H4 (cell line): ENCODE results near the gene MRO. TPM values are rescaled to one million over a fixed set of nuclear protein-coding genes. Genes with fewer than 3 reads are reported as not detected.
"Not testable (repeated sequence)": the region's sequence is repeated elsewhere in the genome, so short reads cannot be mapped to it uniquely, and the experiment has no call there.

Source experiments
- DNase-seq: peaks from one replicate; pipeline ENCODE4 v3.0.0-alpha.2; 2015; ENCODE audit warnings: low spot score
- total RNA-seq: library from RNA; depleted of rRNA; stranded (reverse); fragments of >200 nt; shearing (Covaris generic); gene quantifications from 2 replicates; pipeline ENCODE4 v1.2.3, GENCODE V29; 2014

MRO gene
- total RNA-seq, 1 experiment from 2014 or later: 1.2 TPM

DNA sequence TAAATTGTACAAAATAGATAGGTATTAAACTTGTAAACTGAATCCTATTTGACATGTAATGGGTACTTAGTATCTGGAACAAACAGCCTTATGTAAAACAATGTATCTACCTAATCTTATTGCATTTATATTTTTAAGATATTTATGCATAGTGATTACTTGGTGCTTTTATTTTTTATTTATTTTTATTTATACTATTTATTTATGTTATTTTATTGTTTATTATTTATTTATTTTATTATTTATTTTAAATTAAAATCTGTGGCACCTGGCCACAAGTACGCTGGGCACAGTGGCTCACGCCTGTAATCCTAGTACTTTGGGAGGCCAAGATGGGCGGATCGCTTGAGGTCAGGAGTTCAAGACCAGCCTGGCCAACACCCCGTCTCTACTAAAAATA, 26.9 kb downstream of the MRO start:
- no peak for DNase-seq

GRCh38 chr18:50791599-50792438, 28.0 kb downstream of the MRO start:
- no peak for DNase-seq

DNA sequence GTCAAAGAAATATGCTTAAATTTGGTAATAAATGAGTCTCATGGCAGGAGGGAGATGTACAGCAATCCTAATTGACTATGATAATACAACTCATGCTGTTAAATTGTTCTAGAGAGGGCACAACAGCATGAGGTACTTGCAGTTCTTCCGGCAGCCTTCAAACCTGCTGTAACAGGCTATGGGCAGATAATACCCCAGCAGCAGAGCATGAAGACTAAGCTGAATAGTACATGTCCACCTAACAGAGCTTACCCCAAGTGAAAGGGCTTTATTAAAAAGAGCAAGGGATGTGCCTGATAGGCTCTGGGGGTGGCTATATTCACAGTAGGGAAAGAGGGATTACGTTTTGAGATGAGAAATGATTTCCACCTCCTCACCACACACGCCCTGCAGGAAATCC, 28.9 kb downstream of the MRO start:
- DNase-seq: no peak

- no peak for DNase-seq
Observed at GRCh38 chr18:50790241-50790640, 29.6 kb downstream of the MRO start.

DNA sequence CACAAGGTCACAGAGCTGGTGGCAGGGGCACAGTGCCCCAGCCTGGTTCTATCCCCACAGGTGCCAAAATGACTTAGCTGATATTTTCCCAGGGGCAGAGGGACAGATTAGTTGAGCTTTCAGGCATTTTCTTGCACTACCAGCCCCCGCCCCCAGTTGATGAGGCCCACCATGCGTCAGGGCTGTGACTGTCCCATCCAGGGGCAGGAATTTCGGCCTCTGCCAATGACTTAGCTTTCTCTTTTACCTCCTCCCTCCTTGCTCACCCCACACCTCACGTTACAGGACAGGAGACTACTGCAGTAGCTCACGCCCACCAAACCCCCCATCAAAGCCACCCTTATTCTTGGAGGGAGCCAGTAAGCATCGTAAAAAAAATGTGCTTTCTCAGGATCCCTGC, 31.5 kb downstream of the MRO start:
- DNase-seq: no peak

DNA sequence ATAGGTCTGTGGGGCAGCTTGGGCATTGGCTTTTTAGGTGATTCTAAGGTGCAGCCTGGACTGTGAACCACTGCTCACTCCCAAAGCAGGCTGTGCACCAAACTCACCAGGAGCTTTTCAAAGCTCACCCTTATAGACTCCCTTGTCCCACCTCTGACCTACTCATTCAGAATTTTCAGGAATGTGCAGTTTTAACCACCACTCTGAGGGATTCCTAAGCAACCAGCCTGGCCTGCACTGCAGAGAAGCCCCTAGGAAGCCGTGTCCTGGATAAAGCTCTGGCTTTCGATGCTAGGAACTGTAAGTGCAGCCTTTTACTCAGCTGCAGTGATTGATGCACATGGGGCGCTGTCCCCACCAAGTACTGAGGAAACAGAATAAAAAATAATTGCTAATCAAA, 33.0 kb downstream of the MRO start:
- no peak for DNase-seq

GRCh38 chr18:50783553-50783952, 36.3 kb downstream of the MRO start:
- no peak for DNase-seq

- DNase-seq: not testable (repeated sequence)
Observed at GRCh38 chr18:50779021-50779420, 40.8 kb downstream of the MRO start.

- DNase-seq: no peak
Observed at GRCh38 chr18:50776383-50776782, 43.4 kb downstream of the MRO start.

- no peak for DNase-seq
Observed at GRCh38 chr18:50775726-50776125, 44.1 kb downstream of the MRO start.

DNA sequence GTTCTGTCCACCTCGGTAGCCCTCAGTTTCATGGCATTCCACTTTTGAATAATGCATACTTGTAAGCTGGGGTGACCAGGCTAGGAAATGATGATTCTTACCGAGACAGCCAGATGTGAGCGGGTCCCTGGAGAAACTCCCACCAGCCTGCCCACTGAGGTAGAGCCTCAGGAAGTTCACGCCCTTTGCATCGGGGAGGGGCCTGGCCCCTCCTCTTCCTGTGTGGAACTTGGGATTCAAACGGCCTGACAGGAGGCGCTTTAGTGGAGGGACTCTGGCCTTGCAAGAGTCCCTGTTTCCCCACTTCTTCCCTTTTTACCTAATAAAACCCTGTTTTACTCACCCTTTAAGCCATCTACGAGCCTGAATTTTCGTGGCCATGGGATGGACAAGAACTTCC, 44.6 kb downstream of the MRO start:
- DNase-seq: no peak

DNA sequence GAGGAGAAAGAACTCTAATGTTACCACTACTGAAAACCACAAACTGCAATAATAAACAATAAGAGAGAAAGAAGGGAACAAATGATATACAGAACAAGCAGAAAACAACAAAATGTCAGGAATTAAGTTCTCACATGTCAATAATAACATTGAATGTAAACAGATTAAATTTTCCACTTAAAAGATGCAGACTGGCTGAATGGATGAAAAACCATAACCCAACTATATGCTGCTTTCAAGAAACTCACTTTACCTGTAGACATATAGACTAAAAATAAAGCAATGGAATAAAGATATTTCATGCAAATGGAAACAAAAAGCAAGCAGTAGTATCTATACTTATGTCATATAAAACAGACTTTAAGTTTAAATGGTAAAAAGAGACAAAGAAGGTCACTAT, 50.4 kb downstream of the MRO start:
- no peak for DNase-seq

DNA sequence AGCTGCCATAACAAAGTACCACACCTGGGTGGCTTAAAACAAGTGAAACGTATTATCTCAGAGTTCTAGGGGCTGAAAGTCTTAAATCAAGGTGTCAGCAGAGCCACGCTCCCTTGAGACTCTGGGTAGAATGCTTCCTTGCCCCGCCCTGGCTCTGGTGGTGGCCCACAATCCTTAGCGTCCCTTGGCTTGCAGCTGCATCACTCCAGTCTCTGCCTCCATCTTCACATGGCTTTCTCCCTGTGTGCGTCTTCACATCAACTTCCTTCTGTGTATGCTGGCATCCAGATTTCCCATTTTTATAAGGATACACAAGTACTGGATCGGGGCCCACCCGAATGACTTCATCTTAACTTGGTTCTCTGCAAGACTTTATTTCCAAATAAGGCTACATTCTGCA, 62.5 kb downstream of the MRO start:
- DNase-seq: no peak

DNA sequence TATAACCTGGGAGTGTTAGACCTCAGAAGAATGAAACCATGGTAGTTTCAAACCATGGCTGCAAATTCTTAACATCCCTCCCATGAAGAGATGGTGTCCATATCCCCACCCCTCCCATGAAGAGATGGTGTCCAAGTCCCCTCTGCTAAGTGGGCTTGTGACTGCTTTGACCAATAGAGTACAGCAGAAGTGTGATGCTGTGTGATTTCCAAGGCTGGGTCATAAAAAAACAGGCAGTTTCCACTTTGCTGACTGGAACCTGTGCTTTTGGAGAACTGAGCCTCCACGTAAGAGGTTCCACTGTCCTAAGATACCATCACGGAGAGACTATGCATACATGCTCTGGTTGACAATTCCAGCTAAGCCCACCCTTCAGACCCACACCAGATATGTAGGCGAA, 65.5 kb downstream of the MRO start:
- DNase-seq: no peak

DNA sequence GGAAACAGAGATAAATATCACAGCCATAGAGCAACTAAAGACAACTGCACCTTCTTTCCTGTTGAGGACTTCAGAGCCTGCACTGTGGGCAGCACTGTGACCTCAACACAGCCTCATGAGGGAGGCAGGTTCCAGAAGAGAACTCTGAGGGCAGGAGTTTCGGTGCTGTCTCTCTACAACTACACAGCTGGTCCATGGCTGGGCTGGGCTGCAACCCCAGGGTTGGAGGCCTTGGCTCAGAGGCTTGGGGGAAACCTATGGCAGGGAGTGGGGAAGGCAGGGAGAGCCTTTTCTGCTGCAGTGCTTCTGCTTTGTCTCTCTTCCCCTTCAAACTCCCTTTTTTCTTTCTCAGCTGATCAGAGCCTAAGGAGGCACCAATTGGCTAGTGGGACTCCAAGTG, 66.5 kb downstream of the MRO start:
- no peak for DNase-seq

GRCh38 chr18:50751947-50752346, 67.9 kb downstream of the MRO start:
- no peak for DNase-seq

DNA sequence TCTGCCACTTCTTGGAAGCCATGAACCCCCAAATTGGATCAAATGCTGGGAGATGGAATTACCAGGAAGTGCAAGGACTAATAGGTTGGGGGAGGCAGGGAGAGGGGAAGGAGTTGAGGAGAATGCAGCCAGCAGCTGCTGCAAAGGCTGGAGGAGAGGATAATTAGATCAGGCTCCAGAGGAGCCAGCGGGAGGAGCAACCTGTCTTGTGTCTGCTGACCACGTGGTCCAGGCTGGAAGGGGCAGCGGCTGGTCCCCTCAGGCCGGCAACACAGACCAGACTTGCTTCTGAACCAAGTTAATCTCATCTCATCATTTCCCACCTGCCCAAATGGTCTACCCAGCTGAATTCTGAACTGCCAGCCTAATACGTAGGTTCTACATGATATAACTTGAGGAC, 68.3 kb downstream of the MRO start:
- DNase-seq: no peak

DNA sequence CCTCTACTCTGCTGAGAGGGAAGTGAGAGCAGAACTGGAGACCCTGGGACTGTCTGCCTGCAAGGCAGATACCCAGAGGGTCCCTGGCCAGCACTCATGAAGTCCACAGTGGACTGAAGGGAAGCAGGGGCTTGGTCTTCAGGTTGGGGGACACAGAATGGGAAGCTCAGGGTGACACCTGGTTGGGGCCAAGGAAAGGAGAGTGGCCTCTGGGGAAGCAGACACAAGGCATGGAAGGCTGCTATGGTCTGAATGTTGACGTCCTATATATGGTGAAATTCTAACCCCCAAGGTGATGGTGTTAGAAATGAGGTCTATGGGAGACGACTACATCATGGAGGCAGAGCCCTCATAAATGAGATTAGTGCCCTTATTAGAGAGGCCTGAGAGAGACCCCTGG, 69.3 kb downstream of the MRO start:
- DNase-seq: no peak

DNA sequence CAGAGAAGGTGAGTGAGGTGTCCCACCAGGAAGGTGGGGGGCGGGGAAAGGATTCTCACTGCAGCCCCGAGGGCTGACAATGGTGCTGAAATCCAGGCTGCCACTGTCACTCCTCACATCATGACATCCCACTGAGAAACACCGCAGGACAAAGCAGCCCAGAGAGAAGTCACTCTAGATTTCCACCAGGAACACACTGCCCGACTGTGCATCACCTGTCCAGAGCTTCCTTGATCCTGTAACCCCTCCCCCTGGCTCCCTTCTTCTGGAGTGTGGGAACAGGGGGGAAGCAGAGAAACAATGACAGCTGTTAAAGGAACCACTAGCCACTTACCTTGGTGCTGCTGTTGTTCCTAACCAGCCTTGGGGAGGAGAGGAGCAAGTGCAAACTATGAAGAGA, 69.9 kb downstream of the MRO start:
- DNase-seq: no peak

DNA sequence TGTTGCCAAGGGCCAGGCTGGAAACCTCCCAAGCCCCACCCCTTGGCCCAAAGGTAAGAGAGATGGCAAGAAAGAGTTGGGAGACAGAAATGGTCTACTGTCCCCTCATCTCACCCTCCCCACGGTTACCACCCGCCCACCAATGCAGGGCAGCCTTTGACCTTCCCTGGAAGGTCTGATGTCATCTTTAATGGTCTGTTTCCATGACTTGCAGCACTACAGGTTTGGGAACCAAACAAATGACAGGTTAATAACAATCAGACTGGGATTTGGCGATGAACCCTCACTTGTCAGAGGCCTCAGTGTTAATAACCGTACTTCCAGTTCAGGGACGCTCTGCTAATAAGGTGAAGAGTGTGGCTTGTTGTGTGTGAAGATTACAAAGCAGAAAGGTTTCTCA, 70.4 kb downstream of the MRO start:
- no peak for DNase-seq

DNA sequence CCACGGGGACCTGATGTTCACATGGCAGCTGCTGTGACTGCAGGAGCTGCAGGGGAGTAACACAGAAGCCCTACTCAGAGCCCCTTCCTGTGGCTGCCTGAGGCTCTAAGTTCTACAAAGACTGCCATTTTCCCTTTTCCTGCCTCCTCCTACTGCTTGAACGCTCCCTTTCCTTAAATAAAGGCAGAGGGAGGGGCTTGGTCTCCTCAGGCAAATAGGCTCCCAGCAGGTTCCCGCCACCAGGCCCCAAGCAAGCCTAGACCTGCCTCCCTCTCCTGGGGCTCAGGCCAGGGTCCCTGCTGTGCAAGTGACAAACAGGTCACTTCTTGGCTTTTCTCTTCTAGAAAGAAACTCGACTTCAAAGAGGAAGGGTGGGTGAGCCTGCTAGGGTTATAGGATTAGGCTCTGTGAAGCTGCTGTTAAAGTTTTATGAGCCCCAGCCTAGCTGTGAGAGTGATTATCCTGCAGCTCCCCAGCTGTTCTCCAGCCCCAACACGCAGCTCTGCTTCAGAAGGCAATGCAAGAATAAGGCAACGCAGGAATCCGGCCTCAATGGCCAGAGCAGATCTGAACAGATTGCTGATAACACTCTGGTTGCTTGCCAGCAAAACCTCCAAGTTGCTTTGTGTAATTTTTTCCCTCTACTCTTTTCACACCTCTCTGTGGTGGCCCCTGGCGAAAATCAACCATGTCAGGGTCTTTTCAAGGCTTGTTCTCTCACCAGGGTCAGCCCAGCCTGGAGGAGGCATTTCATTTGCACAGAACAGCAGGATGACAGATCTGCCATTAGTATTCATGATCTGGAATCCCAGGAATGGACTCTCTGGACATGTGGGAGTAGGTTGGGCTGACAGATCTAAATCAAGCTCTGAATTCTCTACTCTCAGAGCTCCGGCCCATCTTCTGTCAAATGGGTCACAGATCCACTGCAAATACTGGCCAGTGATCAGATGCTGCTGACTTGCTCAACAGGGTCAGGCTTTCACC, 71.3 kb downstream of the MRO start:
- DNase-seq: no peak

GRCh38 chr18:50747849-50748242, 72.0 kb downstream of the MRO start:
- no peak for DNase-seq

GRCh38 chr18:50745945-50746344, 73.9 kb downstream of the MRO start:
- no peak for DNase-seq
